DMS114 treated with DMSO at 0.1 percent for 48 hours (cell line): Measurements from ENCODE around the gene SYTL2.

Source experiments
- DNase-seq: peaks from one replicate; lab custom pipeline; 2025; ENCODE audit not compliant: unreplicated experiment; lab: John Stamatoyannopoulos, UW

The SYTL2 gene

DNA sequence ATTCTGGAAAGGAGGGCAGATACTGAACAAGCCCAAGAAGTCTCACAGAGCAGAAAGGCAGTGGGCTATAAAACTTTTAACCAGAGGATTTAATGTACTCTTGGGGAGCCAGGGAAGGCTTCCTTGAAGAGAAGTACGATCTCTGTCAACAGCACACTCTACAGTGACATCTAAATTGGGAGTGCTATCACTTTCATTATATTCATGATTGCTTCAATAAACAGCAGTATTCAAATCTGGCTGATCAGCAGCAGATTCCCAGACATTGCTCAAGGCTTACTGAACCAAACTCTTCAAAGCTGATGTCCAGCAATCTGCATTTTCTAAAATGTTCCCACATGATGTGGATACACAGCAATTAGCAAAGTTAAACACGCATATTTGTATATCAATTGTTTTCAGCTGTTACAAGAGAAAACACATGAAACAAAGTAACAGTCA lies 44.2 kb downstream of the SYTL2 start:
- no peak for DNase-seq

GRCh38 chr11:85764796-85765195 lies 46.1 kb downstream of the SYTL2 start:
- no peak for DNase-seq

- DNase-seq, result no peak
These were observed 48.7 kb downstream of the SYTL2 start for GRCh38 chr11:85762226-85762625.

- no peak for DNase-seq
These were observed 51.0 kb downstream of the SYTL2 start for GRCh38 chr11:85759915-85760314.

GRCh38 chr11:85758480-85759039 lies 52.4 kb downstream of the SYTL2 start:
- no peak for DNase-seq

- no peak for DNase-seq
These were observed 52.9 kb downstream of the SYTL2 start for GRCh38 chr11:85758026-85758425.

DNA sequence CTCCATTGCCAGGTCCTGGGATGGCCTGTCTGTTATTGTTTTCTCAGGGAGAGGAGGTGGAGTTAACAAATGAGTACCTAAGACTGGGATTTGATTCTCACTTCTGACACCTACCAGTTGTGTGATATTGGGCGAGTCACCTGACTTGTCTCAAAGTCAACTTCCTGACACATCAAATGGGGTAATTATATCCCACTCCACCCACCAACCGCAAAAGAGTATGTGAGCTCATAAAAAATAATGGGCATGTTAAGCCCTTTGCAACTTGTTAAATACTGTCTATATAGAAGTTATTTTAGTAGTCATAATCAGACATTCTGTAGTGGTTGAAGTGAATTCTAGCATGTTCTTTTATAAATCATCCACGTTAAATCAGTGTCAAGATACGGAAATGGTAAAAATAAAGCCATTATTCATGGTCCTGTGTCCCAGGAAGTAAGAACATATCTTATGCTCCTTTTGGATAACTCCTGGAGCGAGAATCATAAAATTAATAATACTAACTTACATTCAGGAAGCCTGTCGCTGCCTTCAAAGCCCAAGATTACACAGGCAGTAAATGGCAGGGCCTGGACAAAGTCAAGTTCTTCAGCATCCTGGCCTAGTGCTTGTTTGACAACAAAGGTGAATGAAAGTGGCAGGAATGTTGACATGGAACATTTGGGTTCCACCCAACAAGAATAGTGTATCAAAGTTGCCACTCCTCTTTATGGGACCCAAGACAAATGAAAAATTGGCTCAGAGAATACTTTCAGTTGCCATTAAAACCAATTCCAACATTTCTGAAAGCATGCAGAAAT lies 54.3 kb downstream of the SYTL2 start:
- DNase-seq, result no peak

GRCh38 chr11:85755701-85756100 lies 55.2 kb downstream of the SYTL2 start:
- DNase-seq, result no peak

GRCh38 chr11:85755285-85755684 lies 55.7 kb downstream of the SYTL2 start:
- no peak for DNase-seq

GRCh38 chr11:85752890-85753581 lies 57.9 kb downstream of the SYTL2 start:
- DNase-seq, result no peak

DNA sequence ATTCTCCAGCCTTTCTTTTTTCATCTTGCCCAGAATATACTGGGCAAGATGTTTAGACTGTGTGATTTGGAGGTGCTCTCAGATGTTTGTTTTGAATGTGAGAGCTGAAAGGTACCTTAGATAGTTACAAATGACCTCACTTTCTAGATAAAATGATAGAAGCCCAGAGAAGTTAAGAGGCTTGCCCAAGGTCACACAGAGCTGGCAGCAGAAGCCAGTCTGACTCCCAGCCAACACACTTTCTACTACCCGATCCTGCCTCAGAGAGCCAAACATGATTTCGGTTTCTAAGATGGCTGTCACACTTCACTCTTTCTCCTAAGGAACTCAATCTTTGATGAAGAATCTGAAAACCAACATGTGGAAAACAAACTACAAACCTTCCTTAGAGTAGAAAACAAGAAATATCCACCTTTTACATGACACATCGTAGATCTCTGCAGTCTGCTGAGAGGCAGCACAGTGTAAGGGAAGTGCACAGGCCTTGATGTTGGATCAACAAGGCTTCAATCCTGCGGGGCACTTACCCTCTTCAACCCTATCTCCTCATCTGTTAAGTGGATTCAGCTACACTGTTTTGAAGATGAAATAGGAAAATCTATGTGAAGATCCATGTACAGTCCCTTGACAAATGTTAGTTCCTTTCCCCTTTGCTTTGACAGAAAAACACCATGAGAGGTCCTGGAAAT lies 58.6 kb downstream of the SYTL2 start:
- no peak for DNase-seq

DNA sequence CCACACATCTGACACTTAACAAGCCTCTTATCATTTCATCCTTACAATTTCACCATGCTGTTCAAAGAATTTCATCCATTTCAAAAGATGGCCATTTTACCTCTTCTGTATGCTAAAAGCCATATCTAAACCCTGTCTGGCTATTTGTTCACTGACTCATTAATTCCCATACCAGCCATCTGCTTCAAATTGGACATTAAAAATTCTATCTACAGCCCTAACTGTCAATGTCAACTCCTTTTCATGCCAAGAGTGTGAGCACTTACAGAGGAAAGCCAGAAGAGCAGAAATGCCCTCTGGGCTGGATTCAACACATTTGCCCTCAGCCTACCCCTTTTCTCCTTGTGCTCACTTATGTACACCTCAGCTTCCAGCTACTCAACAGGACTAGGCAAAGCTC lies 59.2 kb downstream of the SYTL2 start:
- no peak for DNase-seq

DNA sequence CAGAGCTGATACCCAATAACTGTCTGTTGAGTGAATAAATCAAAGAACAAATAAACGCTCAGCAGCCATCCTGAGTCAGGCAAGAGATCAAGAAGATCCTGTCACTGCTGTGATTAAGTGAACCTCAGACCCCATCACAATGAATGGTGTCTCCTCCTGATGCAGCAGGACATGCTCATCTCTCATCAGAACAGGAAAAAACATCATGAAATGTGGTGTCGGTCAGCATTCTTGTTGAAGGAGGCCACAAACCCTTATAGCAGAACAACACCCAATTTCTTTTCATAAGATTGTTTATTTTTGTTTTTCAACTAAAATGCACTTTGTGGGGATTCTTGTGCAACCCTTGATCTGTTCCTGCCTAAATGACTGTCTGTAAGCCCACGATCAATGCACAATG lies 60.3 kb downstream of the SYTL2 start:
- DNase-seq, result no peak

- no peak for DNase-seq
These were observed 61.1 kb downstream of the SYTL2 start for GRCh38 chr11:85749884-85750283.

- DNase-seq, result no peak
These were observed 61.6 kb downstream of the SYTL2 start for GRCh38 chr11:85749287-85749834.

DNA sequence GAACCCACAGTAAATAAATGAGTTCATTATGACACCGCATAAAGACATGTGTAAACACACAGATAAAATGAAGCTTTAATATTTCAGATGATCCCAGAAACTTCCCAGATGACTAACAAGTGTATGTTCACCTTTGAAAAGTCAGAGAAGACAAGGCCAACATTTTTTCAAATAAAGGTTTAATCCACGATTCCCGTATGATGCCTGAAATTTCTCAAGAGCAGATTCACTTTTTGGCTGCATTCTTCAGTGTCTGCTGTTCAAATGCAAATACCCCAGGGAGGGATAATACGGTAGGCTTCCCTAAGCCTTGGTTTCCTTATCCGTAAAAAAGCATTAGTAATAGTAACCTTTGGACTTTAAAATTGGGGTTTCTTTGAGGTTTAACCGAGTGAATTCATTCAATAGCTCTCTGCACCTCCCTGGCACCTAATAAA lies 62.5 kb downstream of the SYTL2 start:
- DNase-seq, result no peak

- DNase-seq, result no peak
These were observed 64.3 kb downstream of the SYTL2 start for GRCh38 chr11:85746670-85747069.

DNA sequence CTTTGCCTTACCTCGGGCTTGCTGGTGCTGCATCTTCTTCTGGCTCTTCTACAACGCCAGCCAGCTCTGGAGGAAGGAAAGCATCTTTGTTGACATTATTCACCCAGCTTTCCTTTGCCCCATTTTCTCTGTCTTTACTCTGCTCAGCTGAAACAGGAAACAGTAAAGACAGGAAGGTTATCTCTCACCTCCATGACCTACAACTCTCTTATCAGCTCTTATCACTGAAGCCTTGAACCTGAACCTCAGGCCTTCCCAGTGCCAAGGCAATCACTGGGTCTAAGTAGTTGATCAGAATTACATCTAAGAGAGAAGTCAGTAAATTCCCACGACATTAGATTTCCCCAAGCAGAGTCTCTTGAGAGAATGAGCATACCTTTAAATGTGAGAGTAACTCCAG lies 65.3 kb downstream of the SYTL2 start:
- DNase-seq, result no peak

DNA sequence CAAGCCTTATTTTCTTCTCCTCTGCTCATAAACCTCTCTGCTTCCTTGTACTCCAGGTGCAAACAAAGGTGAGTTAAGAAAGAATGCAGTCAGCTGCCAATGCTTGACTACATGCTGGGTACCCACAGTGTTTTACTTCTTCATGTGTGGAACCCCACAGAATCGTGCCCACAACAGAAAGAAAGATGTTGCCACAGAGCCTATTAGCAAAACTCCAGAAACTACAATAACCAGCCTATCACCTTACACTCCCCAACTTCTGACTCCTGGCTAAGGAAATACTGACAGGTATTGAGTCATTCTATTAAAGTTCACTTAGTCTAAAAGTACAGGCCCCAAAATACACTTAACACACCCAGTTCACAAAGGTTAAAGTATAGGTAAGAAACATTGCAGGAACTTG lies 68.1 kb downstream of the SYTL2 start:
- no peak for DNase-seq

GRCh38 chr11:85742348-85742747 lies 68.6 kb downstream of the SYTL2 start:
- no peak for DNase-seq
